Motor neuron (in vitro differentiated cells): ENCODE data around the gene NT5C1B. TPM values are rescaled to one million over a fixed set of nuclear protein-coding genes. Genes with fewer than 3 reads are reported as not detected.
A peak's percentile ranks its signal among the peaks of the same experiment; 100 is the strongest.

Experiments used
- ATAC-seq, 8 experiments: fragments of 200-7000 bp; cut with Tn5 transposase; replicated peaks in 6 of 8; 2 replicates each; pipeline ENCODE4 v1.8.0; 2021; ENCODE audit warnings: mild to moderate bottlenecking in 8 of 8, moderate library complexity in 8 of 8
- H3K27ac ChIP-seq, 2 donors: fragments of 250-450 bp; sonication (Bioruptor Pico); 2 replicates each; pipeline ENCODE4 v1.9.0; 2021; ENCODE audit warnings: antibody characterized with exemption in 2 of 2, mild to moderate bottlenecking in 2 of 2, moderate library complexity in 1 of 2
- H3K4me1 ChIP-seq, 2 donors: fragments of 250-450 bp; sonication (Bioruptor Pico); replicated peaks in 1 of 2; 2 replicates each; pipeline ENCODE4 v1.6.1; 2021; ENCODE audit warnings: antibody characterized with exemption in 2 of 2, mild to moderate bottlenecking in 2 of 2, moderate library complexity in 1 of 2
- H3K4me3 ChIP-seq, 5 donors: fragments of 250-450 bp; sonication (Bioruptor Pico); 2 replicates each; pipeline ENCODE4 v1.9.0; 2021; ENCODE audit warnings: antibody characterized with exemption in 5 of 5, mild to moderate bottlenecking in 5 of 5, moderate library complexity in 4 of 5
- WGBS, 10 experiments: fragments of 450-650 bp; shearing (Covaris generic); methylation state at CpG; one replicate each; pipeline ENCODE4 v1.0.0; 2022; 5-methylcytosine and 5-hydroxymethylcytosine counted together
- in situ Hi-C, 9 experiments: fragments of 400-800 bp; cut with MboI; loops; one replicate each; pipeline ENCODE4 v1.15.0; 2021; ENCODE audit warnings: low sequenced_read_pairs in 9 of 9, low pct_unique_long_range_greater_than_20kb in 2 of 9; ENCODE audit not compliant: unreplicated experiment in 9 of 9
- total RNA-seq, 8 experiments: library from RNA; unstranded; fragments of 300-600 nt; gene quantifications; 2 replicates each; pipeline versions ENCODE4 v1.2.3 to v1.2.4, GENCODE V29; 2022

NT5C1B gene
- total RNA-seq, 8 experiments from 2014 or later = 0.11 to 1.4 (median 0.55) TPM; not detected in 1

DNA sequence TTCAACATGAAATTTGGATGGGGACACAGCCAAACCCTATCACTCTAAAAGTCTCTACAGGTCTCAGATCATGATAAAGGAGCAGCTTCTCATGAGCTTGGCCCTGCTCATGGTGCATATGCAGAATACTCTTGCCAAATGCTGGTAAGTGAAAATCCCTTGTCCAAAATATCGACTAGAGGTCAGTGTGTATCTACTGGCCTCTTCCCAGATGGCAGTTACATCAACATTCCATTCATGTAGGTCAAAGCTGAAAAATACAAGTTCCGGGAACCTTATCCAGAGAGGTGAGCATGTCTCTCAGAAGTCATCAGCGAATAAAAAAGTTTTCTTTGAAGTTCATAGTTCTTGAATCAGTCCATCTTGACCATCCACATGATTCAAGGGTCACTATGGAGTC is 7.6 kb upstream of the NT5C1B start:
- Histone ChIP-seq H3K27ac (no peak overlapping the region), H3K4me1 (no peaks in the 10 kb centered on the region), H3K4me3 (no peak overlapping the region)
- in situ Hi-C loops = no loop called here
- 65 to 100% (median 80%) methylated on average over 1 to 3 of the region's 3 CpGs; no CpG with 5 or more reads in 2 of the 10 experiments for WGBS, 10 experiments
- ATAC-seq = no peak

DNA sequence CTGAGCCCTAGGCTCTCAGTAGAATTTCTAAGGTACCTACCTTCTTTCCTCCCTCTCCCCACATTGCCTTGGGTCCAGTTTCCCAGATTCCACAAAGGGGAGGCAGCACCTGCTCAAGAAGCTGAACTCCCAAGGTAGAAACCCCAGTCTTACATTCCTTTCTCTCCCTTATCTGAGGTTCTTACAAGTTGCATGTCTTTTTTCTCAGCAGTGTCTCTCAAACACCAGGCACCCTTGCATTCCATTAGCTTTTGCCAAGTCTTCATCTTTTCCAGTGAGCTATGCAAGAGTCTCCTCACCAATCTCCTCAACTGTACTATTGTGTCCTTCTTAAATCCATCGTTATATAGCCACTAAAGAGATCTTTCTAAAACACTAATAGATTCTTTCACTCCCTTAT is 4.1 kb upstream of the NT5C1B start:
- H3K4me1 ChIP-seq = no peaks in the 10 kb centered on the region
- H3K27ac ChIP-seq = no peak overlapping the region
- H3K4me3 ChIP-seq = no peak overlapping the region
- no peak for ATAC-seq
- WGBS, 10 experiments = 29 to 100% (median 86%) methylated on average over 1 of the region's 1 CpG; no CpG with 5 or more reads in 2 of the 10 experiments
- in situ Hi-C loops = no loop called here

DNA sequence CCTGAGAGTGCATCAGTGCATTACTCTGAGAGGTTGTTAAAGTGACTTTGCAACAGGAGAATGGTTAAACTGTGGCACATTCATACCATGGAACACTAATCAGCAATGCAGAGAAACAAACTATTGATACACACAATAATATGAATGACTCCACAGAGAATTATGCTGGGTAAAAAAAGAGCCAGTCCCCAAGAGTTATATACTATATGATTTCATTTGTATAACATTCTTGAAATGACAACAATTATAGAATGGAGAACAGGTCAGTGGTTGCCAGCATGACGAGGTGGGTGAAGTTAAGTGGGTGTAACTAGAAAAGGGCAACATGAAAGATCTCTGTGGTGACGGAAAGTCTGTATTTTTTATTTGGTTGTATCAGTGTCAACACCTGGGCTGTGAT is 3.0 kb upstream of the NT5C1B start:
- no peak for ATAC-seq
- in situ Hi-C loops = no loop called here
- 61 to 100% (median 89%) methylated on average over 1 to 2 of the region's 2 CpGs; no CpG with 5 or more reads in 3 of the 10 experiments for WGBS, 10 experiments

DNA sequence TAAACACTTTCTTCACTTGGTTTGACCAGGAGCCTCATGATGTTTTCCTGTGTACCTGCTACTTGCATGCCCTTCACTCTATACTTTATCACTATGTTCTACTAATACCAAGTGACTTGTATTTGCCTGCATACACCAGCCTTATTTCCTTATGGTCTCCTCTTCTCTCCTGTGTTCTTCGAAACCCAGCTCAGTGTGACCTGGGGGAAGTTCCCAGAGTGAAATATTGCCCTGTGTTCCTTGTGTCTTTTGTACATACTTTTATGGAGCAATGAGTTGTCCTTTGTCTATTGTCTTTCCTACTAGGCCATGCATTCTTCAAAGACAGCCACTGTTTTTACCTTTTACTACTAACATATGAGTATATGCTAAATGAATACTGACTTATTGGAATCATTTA is 567 bp downstream of the NT5C1B start:
- Histone ChIP-seq H3K4me3 (no peak overlapping the region), H3K4me1 (no peaks in the 10 kb centered on the region), H3K27ac (no peak overlapping the region)
- in situ Hi-C loops = no loop called here
- 67 to 100% (median 94%) methylated on average over 1 of the region's 1 CpG; no CpG with 5 or more reads in 2 of the 10 experiments for WGBS, 10 experiments
- ATAC-seq = no peak

More for the DNA sequence above, 3.0 kb upstream of the NT5C1B start:
- Histone ChIP-seq H3K4me1 (no peaks in the 10 kb centered on the region), H3K4me3 (no peak overlapping the region), H3K27ac (no peak overlapping the region)

DNA sequence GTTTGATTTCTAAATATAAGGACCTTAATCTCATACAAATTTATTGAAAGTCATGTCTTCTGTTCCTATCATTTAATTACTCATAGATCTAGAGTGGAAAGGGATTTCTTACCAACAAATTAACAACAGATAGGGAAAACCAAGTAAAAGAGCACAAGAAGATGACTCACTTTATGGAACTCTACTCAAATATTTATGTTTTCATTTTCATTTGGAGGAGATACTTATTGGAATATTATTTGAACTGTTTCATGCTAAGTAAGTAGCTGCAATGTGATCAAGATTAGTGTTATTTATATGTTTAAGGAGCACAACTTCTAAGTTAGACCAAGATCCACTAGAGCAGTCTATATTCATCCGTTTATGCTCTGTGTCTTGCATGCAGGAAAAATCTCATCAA is 1.3 kb downstream of the NT5C1B start:
- no peak overlapping the region for H3K27ac ChIP-seq
- in situ Hi-C loops = no loop called here
- no peak for ATAC-seq
- no peaks in the 10 kb centered on the region for H3K4me1 ChIP-seq
- WGBS, 10 experiments = 20 to 100% (median 84%) methylated on average over 1 of the region's 1 CpG; no CpG with 5 or more reads in 2 of the 10 experiments
- no peak overlapping the region for H3K4me3 ChIP-seq

DNA sequence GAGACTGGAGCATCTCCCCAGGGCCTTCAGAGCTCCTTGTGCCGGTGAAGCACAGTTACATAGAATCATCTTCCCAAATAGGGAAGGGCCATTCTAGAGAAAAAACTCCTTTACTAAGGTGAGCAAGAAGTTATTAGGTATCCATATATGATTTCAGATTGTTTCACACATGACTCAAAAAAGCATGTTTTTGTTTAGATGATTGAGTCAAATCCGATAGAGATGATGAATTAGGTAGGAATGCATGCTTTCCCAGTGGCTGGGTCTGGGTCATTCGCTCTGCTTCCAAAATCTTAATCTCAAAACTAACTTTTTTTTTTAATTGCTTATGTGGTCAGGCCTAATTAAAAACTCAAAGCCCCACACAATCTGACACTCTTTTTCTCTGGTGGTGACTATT is 3.8 kb downstream of the NT5C1B start:
- 71 to 100% (median 97%) methylated on average over 1 to 3 of the region's 3 CpGs; no CpG with 5 or more reads in 2 of the 10 experiments for WGBS, 10 experiments
- Histone ChIP-seq H3K4me3 (no peak overlapping the region), H3K27ac (no peak overlapping the region), H3K4me1 (no peaks in the 10 kb centered on the region)
- no peak for ATAC-seq
- in situ Hi-C loops = no loop called here

DNA sequence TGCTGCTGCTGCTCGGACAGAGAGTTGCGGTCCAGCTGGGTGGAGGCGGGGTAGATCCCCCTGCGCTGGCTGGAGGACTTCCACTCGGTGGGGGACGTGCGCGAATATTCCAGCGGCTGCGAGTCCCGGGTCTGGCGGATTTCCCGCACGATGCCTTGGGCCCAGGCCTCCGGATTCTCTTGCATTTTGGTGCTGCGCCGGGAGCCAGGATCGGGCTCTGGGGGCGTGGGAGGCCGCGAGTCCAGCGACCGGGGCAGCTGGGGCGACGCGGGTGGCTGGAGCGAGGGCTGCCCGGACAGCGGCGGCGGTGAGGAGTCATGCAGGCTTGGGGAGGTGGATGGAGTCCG is 4.8 kb downstream of the NT5C1B start:
- in situ Hi-C loops = no loop called here
- no peak overlapping the region for H3K4me3 ChIP-seq
- no peaks in the 10 kb centered on the region for H3K4me1 ChIP-seq
- 90 to 100% (median 96%) methylated on average over 1 to 13 of the region's 32 CpGs; no CpG with 5 or more reads in 6 of the 10 experiments for WGBS, 10 experiments
- no peak overlapping the region for H3K27ac ChIP-seq
- ATAC-seq = no peak

DNA sequence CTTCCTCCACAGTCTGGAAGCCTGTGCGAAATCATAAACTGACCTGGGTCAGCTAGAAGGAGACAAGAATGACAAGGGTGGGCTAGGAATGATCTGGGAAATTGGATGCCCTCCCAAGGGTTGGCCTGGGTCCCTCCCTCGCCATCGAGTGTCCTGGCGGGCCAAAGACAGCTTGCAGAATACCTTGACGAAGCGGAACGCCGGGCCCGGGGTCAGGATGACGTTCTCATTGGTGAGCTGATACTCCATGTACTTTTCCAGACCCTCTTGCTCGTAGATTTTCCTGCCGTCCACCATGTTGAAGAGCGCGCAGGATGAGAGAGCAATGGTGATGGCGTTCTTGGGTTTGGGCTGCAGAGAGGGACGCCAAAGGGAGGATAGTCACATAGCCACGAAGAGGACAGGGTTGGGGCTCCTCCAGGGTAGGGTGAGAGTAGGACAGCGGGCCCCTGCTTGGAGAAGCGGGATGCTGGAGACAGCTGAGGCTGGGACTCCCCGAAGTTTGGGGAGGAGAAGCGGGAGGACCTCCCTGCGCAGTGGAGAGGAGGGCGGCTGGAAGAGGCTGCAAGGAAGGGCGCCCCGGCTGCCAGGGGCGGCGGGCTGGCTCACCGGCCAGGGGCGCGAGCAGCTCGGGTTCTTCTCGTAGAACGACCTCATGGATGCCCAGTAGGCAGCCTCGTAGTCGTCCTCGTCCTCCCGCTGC is 5.3 kb downstream of the NT5C1B start:
- no peak overlapping the region for H3K4me3 ChIP-seq
- no peaks in the 10 kb centered on the region for H3K4me1 ChIP-seq
- 80 to 100% (median 90%) methylated on average over 1 to 14 of the region's 37 CpGs; no CpG with 5 or more reads in 2 of the 10 experiments for WGBS, 10 experiments
- ATAC-seq = no peak
- H3K27ac ChIP-seq = no peak overlapping the region
- in situ Hi-C loops = no loop called here

DNA sequence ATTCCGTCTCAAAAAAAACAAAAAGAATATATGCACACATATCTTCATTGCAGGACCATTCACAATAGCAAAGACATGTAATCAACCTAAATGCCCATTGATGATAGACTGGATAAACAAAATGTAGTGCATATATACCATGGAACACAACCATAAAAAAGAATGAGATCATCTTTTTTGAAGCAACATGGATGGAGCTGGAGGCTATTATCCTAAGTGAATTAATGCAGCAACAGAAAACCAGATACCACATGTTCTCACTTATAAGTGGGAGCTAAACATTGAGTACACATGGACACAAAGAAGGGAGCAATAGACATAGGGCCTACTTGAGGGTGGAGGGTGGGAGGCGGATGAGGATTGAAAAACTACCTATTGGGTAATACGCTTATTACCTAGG is 8.8 kb downstream of the NT5C1B start:
- 83 to 100% (median 94%) methylated on average over 1 to 3 of the region's 3 CpGs; no CpG with 5 or more reads in 1 of the 10 experiments for WGBS, 10 experiments
- Histone ChIP-seq H3K27ac (no peak overlapping the region), H3K4me3 (no peak overlapping the region), H3K4me1 (no peaks in the 10 kb centered on the region)
- no peak for ATAC-seq
- in situ Hi-C loops = no loop called here

DNA sequence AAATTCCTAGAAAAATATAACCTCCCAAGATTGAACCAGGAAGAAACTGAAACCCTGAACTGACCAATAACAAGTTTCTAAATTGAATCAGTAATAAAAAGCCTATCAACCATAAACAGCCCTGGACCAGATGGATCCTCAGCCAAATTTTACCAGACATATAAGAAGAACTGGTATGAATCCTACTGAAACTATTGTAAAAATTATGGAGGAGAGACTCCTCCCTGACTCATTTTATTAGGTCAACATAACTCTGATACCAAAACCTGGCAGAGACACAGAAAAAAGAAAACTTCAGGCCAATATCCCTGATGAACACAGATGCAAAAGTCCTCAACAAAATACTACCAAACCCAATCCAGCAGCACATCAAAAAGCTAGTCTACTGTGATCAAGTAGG is 11.3 kb downstream of the NT5C1B start:
- no peak overlapping the region for H3K4me3 ChIP-seq
- in situ Hi-C loops = no loop called here
- no peaks in the 10 kb centered on the region for H3K4me1 ChIP-seq
- H3K27ac ChIP-seq = no peak overlapping the region
- ATAC-seq = no peak

DNA sequence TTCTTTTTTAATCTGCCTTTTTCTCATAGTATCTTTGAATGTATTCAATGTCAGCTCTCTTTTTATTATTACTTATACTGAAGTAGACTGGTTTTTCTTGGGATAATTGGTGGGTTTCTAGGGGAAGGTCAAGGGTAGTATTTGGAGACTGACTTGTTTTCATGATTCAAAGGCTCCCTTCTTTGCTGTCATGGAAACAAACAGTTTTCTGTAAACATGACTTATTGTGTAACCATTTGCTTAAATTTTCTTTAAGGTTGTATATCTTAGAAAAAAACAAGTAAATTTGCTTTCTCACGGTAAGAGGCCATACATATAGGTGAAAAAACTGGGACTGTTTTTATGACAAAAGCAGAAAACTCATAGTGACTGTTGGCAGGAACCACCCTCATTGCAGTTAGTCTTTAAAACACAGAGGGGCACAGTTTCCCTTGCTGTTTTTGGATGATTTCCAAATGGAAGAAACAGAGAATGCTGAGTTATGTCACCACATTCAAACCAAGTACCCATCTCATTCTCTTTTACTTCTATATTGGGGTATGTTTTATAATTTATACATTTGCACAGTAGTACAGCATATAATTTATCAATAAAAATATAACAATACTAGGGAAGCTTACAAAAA is 23.1 kb downstream of the NT5C1B start:
- ATAC-seq = peak in 1 of 8 experiments; percentile 62
- in situ Hi-C loops = no loop called here
- Histone ChIP-seq H3K4me1 (peaks cover 1 to 2% of the 10 kb centered on the region in 2 donors), H3K4me3 (no peak overlapping the region), H3K27ac (no peak overlapping the region)
- WGBS, 10 experiments = 50 to 100% (median 83%) methylated on average over 1 of the region's 1 CpG; no CpG with 5 or more reads in 1 of the 10 experiments

DNA sequence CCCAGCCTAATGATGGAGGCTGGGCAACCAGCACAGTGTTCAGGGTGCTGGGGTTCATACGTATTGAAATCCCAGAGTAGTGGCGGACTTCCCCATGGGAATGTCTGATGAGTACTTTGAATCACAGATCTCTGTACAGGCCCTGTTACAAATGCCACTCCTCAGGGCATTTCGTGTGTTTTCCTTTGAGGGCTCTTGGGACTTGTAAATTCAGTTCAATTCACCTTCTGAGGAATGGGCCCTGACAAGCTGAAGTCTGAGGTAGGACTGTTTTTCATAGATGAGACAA is 28.6 kb downstream of the NT5C1B start:
- Histone ChIP-seq H3K4me1 (peaks cover 12 to 21% of the 10 kb centered on the region in 2 donors), H3K4me3 (peak overlapping the region; percentile 61 to 90 (median 84)), H3K27ac (peak overlapping the region in 1 of 2 donors; percentile 66)
- WGBS, 10 experiments = 0 to 5% (median 0%) methylated on average over 1 to 3 of the region's 3 CpGs; no CpG with 5 or more reads in 6 of the 10 experiments
- in situ Hi-C loops = no loop called here
- no peak for ATAC-seq

DNA sequence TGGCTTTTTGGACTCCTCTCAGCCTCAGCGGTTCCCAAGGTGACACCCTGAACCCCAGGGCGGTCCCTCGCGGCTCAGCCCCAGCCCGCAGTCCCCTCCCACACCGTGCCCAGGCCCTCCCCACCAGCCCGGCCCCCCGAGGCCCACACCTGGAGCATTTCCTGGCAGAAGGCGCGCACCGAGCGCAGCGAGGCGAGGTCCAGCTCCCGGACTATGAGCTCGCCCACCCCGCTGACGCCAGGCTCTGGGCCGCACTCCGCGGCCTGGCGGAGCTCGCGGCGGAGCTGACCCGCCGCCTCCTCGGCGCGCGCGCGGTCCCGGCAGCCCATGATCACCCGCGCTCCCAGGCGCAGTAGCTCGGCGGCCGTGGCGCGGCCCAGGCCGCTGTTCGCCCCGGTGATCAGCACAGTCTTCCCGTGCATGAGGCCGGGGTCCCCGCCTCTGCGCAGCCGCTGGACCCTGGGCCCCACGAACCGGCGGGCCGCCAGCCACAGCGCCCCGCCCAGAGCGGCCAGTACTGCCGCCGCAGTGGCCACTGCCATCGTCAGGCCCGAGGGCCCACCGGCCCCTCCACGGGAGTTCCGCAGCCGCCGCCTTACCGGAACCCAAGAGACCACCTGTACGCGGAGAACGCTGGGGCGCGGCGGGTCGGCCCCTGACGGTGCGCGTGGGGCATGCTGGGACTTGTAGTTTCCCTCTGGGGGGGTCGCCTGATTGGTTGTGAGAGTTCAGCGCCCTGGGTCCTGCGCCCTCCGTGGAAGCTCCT is 29.2 kb downstream of the NT5C1B start, which contains the start of gene RDH14:
RDH14 (minus strand) TSS at position 623 of the 766 bp plus-strand sequence; CDS start at position 542, 81 bp downstream.
- peak; percentile 84 to 97 (median 96) for ATAC-seq
- H3K4me1 ChIP-seq = peaks cover 12 to 21% of the 10 kb centered on the region in 2 donors
- WGBS, 10 experiments = 0% methylated on average over 6 of the region's 81 CpGs; no CpG with 5 or more reads in 9 of the 10 experiments
- H3K4me3 ChIP-seq = peak within 1 kb of the TSS; percentile 61 to 90 (median 84)
- in situ Hi-C loops = no loop called here
- H3K27ac ChIP-seq = peak within 1 kb of the TSS; percentile 90 to 93
